LHCN-M2 (cell line): ENCODE data around the gene RIPPLY3. TPM values are rescaled to one million over a fixed set of nuclear protein-coding genes. Genes with fewer than 3 reads are reported as not detected.
"Not testable (repeated sequence)": the region's sequence is repeated elsewhere in the genome, so short reads cannot be mapped to it uniquely, and the experiment has no call there.

ENCODE experiments used
- DNase-seq: peaks from one replicate; pipeline ENCODE4 v3.0.0-alpha.2; 2012; ENCODE audit warnings: low read depth
- total RNA-seq: library from RNA; depleted of rRNA; stranded (reverse); fragments of >200 nt; gene quantifications from 2 replicates; pipeline ENCODE4 v1.2.3, GENCODE V29; 2014

RIPPLY3 gene
- total RNA-seq, 1 experiment from 2014 or later = not detected

DNA sequence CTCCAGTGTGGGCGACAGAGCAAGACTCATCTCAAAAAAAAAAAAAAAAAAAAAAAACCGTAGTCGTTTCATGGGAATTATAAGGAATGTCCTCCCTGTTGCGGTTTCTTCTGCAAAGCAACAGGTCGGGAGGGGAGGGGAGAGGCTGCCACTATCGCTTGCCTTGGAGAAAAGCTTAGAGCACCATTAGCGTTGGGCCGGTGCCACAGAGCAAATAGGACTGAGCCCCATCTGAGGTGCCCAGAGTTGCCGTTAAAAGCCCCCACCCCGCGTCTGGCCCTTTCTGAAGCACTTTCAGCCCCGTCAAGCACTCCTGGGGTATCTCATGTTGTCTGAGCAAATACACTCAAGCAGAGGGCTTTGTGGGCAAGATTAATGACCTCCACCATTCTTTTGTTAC lies 2.2 kb downstream of the RIPPLY3 start:
- DNase-seq = no peak

DNA sequence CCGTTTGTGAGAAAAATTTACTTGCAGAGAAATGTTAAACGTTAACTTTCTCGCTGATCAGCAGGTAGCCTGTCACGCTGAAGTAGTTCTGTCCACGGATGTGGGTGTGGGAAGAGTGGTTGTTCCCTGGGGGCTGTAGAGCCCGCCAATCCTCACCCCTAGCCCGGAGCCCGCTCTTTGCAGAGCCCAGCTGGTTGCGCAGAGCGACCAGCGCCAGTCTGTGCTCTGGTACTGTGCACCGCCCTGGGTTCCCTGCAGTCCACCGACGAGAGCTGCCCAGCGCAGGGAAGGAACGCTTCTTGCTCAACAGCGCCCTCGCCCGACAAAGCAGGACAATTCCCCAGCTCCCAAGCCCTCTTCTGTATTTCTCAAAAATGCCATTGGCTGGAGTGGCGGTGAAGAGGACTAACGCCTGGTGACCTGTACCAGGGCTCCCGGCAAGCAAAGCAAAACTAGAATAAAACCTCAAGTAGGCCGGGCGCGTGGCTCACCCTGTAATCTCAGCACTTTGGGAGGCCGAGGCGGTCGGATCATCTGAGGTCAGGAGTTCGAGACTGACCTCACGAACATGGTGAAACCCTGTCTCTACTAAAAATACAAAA lies 3.3 kb downstream of the RIPPLY3 start:
- peak; percentile 81 for DNase-seq

DNA sequence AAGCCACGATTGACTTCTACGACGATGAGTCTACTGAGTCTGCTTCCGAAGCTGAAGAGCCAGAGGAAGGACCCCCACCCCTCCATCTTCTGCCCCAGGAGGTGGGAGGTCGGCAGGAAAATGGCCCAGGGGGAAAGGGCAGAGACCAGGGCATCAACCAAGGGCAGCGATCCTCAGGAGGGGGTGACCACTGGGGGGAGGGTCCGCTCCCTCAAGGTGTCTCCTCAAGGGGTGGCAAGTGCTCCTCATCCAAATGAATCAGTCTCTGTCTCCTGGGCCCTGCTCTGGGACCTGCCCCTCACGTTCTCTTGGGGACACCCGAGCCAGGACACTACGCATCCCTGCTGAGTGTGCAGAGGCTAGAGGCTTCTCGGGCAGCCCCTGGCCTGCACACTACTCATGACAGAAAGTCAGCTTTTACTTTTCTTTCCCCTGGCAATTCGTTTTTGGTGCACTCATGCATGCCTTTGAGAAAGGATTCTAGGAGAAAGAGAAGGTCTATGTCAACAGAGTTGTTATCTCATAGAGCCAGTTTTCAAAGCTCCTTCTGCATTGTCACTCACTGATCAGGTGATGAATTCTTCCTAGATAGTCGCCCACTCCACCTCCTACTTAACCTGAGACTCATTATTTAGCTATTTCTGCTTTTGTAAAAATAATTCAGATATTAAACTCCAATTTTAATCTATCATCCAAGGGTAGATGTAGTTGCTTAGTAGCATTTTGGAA lies 11.6 kb downstream of the RIPPLY3 start:
- no peak for DNase-seq

DNA sequence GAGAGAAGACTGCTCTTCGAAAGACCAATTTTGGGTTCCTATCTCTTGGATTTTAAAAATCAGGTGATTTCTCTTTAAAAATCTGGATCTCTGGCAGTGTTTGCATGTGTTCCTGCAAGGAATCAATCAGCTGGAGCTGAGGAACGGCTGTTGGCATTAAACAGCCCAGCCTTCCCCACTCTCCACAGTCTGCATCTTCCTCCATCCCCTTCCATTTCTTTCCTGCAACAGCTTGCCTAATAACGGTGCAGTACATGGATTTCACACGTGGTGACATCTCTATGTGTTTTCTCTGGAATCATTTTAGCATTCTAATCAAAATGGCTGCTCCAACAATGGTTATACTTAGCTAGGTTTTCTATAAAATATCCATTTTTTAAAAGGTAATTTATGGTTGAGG lies 20.0 kb downstream of the RIPPLY3 start:
- no peak for DNase-seq

DNA sequence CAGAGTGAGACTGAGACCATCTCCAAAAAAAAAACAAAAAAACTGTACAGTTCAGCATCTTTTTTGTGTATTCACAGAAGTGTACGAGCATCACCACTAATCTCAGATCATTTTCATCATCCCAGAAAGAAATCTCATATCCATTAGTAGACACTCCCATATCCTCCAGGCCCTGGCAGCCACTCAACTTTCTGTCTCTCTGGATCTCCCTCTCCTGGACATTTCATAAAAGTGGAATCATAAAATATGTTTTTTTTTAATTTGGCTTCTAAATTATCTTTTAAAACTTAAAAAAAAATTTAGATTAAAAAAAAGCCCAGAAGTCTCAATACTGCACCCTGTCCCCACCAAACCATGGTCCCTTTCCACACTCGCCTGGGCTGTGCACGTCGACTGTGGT lies 22.1 kb downstream of the RIPPLY3 start:
- peak; percentile 26 for DNase-seq

DNA sequence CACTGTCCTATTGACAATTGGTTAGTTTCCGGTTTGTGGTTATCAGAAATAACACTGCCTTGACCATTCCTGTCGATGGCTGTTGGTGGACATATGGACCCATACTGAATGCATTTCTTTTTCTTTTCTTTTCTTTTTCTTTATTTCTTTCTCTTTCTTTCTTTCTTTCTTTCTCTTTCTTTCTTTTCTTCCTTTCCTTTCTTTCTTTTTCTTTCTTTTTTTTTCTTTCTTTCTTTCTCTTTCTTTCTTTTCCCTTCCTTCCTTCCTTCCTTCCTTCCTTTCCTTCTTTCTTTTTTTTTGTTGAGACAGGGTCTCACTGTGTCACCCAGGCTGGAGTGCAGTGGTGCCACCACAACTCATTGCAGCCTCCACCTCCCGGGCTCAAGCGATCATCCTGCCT lies 24.4 kb downstream of the RIPPLY3 start:
- DNase-seq = no peak

DNA sequence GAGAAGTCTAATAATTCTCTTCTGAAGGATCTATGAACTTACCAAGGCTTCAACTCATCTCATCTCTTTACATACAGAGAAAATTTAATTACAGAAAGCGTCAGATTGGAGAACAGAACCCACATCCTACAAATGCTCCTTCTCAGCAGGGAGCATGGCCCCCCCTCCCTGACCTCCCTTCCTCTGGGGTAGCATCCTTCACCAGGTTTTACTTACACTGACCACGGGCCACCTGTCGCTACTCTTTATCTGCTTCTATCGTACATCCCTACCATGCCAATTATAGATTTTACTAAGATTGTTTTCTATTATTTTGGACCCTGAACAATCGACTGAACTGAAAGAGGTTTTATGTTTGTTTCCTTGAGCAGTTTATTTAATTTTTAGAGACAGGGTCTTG lies 25.8 kb downstream of the RIPPLY3 start:
- peak; percentile 7 for DNase-seq

DNA sequence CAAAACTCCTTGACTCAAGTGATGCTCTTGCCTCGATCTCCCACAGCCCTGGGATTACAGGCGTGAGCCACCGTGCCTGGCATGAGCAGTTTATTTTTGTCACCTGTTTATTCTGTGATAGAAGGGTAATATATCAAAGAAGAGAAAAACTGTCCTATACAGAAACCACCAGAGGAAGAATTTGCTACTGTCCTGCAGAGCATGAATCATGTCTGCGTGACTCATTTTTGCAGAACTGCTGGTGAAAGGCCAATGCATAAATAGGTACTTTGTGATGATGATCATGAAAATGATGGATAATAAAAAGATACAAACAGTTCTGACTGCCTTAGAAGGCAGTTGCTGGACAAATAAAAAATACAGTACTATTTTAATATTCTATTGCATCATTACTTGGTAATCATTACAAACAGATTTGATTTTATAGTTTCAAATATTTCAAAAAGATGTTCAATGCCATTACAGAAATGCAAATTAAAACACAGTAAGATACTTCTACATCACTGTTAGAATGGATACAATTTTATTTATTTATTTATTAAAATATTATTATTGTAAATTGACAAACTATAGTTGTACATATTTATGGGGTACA lies 26.5 kb downstream of the RIPPLY3 start:
- peak; percentile 83 for DNase-seq

DNA sequence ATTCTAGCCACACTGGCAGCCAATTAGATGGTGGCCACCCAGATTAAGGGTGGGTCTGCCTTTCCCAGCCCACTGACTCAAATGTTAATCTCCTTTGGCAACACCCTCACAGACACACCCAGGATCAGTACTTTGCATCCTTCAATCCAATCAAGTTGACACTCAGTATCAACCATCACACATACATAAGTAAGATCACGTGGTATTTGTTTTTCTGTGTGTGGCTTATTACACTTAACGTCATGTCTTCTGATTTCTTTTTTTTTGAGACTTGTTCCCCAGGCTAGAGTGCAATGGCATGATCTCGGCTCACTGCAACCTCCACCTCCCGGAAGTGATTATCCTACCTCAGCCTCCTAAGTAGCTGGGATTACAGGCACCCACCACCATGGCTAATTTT lies 27.9 kb downstream of the RIPPLY3 start:
- DNase-seq = not testable (repeated sequence)

DNA sequence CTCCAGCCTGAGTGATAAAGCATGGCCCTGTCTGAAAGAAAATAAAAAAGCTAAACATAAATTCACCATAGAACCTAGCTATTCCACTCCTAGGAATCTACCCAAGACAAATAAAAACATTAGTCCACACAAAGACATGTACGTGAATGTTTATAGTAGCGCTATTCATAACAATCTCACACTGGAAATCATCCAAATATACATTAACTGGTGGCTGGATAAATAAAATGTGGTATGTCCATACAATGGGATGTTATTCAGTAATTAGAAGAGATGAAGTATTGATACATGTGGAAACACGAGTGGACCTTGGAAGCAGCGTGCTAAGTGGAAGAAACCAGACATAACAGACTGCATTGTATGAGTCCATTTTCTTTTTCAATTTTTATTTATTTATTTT lies 29.7 kb downstream of the RIPPLY3 start:
- no peak for DNase-seq

DNA sequence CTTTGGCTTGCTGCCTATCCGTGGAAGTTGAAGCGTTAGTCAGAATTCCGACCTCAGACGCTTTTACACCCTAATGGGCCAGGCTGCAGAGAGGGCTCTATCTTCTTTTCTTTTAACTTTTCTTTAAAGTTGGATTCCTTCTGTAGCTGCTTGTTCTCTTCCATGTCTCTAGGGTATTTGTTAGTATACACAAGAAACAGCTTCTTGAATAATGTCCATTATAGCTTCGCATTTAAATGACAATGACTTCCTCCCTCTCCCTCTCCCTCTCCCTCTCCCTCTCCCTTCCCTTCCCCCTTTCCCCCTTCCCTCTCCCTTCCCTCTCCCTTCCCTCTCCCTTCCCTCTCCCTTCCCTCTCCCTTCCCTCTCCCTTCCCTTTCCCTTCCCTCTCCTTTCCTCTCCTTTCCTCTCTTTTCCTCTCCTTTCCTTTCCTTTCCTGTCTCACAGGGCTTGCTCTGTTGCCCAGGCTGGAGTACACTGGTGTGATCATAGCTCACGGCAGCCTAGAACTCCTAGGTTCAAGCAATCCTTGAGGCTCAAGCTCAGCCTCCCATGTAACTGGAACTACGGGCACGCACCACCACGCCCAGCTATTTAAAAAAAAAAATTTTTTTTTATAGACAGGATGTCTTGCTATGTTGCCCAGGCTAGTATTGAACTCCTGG lies 33.0 kb downstream of the RIPPLY3 start:
- DNase-seq = no peak

DNA sequence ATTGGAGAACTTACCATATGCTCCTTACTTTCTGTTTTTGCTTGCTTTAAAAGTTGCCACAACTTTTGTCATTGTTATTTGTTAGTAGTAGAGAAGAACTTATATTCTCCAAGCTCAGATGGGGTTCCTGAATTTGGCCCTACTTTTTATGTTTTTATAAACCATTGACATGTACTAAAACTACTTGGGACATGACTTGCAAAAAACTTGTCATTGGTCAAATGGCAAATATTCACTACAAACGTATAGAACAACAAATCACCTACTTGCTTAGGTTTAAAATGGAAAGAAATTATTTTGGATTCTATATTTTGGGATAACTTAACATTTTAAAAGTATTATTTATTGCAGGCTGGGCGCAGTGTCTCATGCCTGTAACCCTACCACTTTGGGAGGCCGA lies 33.7 kb downstream of the RIPPLY3 start:
- DNase-seq = no peak

DNA sequence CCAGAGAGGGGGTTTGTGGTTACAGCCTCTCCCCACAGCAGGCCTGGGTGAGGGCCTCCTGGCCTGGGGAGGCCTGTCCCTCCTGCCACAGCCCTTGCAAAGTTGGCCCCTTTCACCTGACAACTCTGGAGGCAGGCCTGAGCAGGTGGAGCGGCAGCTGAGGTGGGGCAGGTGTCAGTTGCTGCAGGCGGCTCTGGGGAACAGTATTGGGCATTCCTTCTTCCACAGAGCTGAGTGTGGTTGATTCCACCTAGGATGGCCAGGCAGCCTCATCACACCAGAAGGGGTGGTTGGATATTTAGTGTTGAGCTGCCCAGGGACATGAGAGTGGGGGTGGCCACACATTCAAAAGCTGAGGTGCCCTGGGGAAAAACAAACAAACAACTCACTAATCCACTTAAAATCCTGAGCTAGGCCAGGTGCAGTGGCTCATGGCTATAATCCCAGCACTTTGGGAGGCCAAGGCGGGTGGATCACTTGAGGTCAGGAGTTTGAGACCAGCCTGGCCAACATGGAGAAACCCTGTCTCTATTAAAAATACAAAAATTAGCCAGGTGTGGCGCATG lies 35.3 kb downstream of the RIPPLY3 start:
- no peak for DNase-seq

DNA sequence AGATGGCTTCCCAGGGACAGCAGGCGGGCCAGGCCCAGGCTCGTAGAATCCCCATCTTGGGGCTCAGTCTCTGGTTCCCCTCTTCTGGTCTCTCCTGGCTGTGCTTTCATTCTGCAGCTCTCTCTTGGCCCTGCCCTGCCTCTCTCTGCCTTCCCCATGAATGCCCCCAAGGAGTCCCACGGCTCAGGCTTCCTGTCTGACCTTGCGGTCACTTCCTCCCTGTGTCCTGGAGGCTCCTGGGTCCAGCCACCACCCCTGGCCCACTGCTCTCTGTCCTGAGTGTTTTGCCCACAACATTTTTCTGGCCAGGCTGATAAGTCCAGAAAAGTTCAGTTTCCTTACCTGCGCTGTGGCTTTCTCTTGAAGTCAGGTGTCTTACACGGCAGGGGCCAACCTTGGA lies 37.3 kb downstream of the RIPPLY3 start:
- DNase-seq = no peak

DNA sequence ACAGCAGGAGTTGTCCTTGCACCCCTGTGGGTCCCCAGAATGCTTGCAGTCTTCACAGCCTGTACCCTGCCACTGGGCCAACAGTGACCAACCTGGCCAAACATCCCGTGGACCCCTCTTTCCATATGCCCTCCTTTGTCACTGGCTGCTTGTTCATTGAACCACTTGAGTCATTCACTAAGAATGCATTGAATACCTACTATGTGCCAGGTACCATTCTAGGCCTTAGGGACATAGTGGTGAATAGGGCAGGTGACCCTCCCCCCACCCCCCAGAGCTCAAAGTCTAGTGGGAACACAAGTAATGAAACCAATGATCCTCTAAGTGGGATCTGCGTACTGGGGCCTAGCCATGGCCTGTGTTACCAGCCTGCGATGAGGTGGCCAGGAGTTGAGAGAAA lies 38.1 kb downstream of the RIPPLY3 start:
- DNase-seq = no peak

DNA sequence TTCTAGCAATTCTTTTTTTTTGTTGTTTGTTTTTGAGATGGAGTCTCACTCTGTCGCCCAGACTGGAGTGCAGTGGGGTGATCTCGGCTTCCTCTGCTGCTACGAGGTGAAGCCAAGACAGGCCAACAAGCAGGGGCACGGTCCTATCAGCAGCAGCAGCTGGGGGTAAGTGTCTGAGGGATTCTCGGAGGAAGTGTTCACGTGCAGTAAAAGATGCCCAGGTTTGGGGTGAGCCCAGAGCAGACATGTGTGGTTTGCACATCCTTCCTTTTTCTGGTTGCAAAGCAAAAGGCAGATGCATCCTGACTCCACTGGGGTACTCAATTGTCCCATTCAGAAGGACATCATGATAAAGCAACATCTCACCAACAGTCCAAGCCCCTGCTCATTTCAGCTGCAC lies 38.6 kb downstream of the RIPPLY3 start:
- no peak for DNase-seq

DNA sequence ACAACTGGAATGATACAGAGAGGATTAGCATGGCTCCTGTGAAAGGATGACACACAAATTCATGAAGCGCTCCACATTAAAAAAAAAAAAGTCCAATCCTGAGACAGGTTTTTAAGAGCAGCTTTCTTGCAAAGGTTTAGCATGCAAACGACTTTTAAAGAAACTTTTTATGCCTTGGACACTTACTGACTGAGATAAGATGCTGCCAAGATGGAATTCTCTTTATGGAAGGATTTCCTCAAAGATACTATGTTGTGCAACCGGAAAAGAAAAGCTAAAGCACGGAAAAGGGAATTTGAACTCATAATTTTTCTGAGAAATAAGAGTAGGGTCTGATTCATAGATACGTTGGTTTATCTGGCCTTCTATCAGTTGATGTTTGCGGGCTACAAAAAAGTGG lies 39.1 kb downstream of the RIPPLY3 start:
- DNase-seq = no peak

DNA sequence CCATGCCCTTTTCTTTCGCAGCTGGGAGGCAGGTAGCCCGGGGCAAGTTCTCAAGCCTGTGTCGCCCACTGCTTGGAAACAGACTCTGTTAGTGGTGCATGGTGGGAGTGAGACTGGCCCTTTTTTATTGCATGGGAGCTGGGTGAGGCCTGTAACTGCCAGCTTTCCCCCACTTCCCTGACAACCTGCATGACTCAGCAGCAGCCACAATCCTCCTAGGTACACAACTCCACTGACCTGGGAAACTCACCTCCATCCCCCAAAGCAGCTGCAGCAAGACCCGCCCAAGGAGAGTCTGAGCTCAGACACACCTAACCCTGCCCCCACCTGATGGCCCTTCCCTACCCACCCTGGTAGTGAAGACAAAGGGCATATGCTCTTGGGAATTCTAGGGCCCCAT lies 40.6 kb downstream of the RIPPLY3 start:
- DNase-seq = no peak

DNA sequence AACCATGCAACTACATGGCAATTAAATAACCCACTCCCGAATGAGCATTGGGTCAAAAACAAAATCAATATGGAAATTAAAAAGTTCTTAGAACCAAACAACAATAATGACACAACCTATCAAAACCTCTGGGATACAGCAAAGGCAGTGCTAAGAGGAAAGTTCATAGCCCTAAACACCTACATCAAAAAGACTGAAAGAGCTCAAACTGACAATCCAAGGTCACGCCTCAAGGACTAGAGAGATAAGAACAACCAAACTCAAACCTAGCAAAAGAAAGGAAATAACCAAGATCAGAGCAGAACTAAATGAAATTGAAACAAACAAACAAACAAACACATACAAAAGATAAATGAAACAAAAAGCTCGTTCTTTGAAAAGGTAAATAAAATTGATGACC lies 43.2 kb downstream of the RIPPLY3 start:
- DNase-seq = not testable (repeated sequence)

DNA sequence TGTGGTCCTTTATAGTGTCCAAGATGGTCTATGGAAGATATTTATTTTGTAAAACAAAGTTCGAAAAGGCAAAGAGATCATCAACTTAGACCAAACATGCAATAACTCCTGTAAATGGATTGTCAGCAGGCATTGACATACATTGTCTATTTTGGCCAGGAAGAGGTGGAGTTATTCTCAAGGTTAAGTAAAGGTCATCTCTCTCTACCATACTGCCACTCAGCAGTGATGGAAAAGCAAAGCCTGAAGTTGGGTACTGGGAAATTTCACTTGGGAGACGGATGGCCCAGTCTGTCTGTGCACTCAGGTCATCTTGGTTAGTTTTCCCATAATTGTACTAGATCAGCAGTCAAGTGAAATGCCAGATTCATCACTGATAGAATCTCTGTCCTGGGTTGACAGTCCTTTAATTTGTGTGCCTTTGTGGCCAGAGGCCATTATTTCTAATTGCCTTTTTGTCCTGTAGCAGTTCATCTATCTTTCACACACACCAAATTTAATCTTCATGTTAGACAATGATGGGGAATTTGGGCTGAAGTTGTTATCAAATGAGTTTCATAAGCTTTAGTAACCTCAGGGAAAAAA lies 48.9 kb downstream of the RIPPLY3 start:
- DNase-seq = no peak

DNA sequence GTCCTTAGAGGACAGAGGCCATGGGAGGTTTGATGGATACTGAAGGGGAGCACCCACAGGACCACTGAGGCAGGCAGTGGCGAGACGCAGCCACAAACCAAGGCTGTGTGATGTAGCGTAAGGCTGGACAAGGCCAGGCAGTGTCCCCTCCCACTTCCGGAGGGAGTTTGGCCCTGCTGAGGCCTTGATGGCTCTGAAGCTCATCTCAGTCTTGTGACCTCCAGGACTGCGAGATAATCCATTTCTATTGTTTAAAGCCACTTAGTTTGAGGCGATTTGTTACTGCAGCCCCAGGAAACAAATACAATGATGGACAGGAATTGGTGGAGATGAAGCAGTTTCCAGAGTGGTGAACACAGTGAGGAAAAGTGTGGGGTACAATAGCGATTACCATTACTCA lies 51.1 kb downstream of the RIPPLY3 start:
- DNase-seq = no peak

DNA sequence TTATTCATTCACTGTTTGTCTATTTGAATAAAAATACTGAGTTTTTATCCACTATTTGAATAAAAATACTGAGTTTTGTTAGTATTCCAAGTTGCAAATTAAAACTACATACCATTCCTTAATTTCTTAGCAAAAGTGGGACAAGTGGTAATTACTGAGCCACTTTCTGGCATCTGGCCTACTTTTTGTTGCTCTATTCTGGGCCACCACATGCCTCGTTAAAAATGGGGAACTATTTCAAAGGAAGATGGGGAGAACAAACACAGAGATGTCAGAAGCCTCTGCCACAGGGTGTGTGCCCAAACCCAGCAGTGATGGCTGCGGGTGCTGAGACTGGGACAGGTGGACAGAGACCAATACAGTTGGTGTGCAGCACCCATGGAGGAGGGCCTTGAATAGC lies 51.8 kb downstream of the RIPPLY3 start:
- no peak for DNase-seq
